GM21786 (cell line): Measurements from ENCODE around the gene OR12D3.
"Not testable (repeated sequence)": the region's sequence is repeated elsewhere in the genome, so short reads cannot be mapped to it uniquely, and the experiment has no call there.

ENCODE experiments used
- ATAC-seq: cut with Tn5 transposase; IDR thresholded peaks from one replicate; pipeline ENCODE4 v1.9.1; 2021; ENCODE audit not compliant: unreplicated experiment

OR12D3 gene

GRCh38 chr6:29375191-29375590, at the start of gene OR12D3:
OR12D3 (minus strand) TSS chr6:29375291; CDS start chr6:29375287, 4 bp downstream.
- no peak for ATAC-seq

DNA sequence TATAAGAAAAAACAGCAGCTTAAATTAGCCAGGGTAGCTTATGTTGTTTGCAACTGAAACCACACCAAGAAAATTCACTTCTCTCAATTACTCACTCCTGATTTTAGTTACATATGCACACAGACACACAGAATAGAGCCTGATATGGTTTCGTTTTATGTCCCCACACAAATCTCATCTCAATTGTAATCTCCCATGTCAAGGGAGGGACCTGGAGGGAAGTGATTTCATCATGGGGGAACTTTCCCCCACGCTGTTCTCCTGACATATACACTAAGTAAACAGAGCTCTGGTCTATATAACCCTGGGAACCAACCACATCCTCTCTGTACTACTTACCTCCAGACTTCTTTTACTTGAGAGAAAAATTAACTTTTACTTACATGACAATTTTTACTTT, 49.5 kb upstream of the OR12D3 start:
- ATAC-seq, result no peak

- ATAC-seq, result no peak
Measured at GRCh38 chr6:29424168-29424567, 49.1 kb upstream of the OR12D3 start.

- ATAC-seq, result no peak
Measured at GRCh38 chr6:29419516-29419915, 44.4 kb upstream of the OR12D3 start.

- no peak for ATAC-seq
Measured at GRCh38 chr6:29414588-29414987, 39.5 kb upstream of the OR12D3 start, which contains the start of gene OR12D1. OR12D1 (plus strand) TSS chr6:29414928.

GRCh38 chr6:29403801-29404200, 28.7 kb upstream of the OR12D3 start:
- no peak for ATAC-seq

DNA sequence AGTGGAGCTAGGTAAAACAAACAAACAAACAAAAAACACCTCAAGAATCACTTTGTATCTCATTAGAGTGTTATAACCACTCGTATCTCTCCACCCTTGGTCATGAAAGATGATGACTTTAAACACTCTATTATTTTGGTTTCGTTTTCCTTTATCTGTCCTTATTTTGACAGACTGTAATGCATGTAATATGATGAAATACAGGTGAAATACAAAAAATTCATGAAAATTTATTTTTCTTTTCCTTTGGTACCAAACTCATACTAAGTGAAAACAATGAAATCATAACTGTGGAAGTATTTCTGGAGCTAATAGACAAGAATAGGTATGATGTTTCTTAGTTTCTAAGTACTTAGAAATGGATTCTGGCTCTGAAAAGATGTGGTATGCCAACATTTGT, 24.4 kb upstream of the OR12D3 start:
- no peak for ATAC-seq

- no peak for ATAC-seq
Measured at GRCh38 chr6:29395331-29395730, 20.2 kb upstream of the OR12D3 start, which contains the start of gene OR12D2. OR12D2 (plus strand) TSS chr6:29395631; CDS start chr6:29396700, 1,069 bp downstream.

- ATAC-seq, result no peak
Measured at GRCh38 chr6:29388533-29388932, 13.4 kb upstream of the OR12D3 start.

GRCh38 chr6:29376003-29376402, 912 bp upstream of the OR12D3 start:
- no peak for ATAC-seq

DNA sequence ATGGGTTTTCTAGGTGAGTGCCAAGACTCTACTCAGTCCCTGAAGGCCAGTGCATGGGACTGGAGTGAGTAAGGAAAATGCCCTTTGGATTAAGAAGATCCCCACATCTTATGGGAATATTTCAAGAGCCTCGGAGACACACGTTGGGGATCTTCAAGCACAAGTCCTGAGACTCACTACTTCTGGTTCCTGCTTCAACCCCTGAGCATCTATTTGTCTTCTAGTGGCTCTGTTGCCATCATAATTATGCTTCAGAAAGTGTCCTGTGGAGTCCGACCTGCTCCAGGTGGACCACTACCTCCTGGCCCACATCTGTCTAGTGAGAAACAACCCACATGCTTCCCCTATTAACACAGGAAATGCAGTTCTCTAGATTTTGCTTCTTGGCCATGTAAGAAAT, 6.3 kb downstream of the OR12D3 start, which contains the start of gene OR5V1:
Gene OR5V1 (minus strand): TSS at position 101 of the 400 bp plus-strand sequence. CDS start 12,670 bp downstream, outside the sequence.
- ATAC-seq, result no peak

DNA sequence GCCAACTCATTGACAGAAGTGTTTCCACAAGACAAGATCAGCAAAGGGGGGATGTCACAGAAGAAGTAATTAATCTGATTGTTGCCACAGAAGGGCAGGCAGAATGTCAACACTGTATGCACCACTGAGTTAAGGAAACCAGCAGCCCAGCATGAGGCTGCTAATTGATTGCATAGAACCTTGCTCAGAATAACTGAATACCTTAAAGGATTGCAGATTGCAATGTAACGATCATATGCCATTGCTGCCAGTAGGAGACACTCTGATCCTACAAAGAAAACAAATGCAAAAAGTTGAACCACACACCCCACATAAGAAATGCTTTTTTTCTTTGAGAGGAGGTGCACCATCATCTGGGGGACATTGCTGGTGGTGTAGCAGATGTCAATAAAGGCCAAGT, 19.5 kb downstream of the OR12D3 start:
- no peak for ATAC-seq

DNA sequence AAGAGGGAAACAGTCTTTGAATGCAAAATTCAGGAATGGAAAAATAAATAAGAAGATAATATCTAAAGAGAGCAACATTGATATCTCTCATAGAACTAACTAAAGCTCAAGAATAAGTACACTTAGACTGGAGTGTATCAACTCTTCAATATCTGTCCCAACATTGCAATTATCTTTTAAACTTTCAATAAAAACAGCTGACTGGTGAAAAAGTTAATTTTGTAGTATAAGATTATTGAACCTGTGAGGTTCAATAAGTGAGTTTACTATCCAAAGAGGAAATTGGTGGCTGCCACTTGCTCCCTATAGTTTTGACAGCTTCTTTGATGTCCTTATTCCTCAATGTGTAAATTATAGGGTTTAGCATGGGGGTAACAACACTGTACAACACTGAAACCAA, 20.1 kb downstream of the OR12D3 start:
- no peak for ATAC-seq

GRCh38 chr6:29349348-29349747, 25.7 kb downstream of the OR12D3 start:
- not testable (repeated sequence) for ATAC-seq

- ATAC-seq, result no peak
Measured at GRCh38 chr6:29345380-29345779, 29.7 kb downstream of the OR12D3 start.

GRCh38 chr6:29336269-29336668, 38.8 kb downstream of the OR12D3 start:
- ATAC-seq, result no peak

DNA sequence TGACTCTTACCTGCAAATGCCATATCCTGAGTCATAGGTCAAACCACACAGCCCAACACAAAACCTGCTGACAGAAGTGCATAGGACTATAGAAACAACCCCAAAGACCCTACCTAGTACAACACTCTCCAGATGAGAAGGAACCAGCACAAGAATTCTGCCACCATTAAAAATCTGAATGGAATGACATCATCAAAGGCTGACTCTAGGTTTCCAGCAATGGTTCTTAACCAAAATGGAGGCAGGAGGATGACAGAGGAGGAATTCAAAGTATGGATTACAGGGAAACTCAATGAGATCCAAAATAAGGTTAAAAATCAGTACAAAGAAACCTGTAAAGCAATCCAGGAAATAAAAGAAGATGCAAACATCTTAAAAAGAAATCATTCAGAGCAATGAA, 42.4 kb downstream of the OR12D3 start:
- ATAC-seq, result no peak

GRCh38 chr6:29325777-29326176, 49.3 kb downstream of the OR12D3 start:
- ATAC-seq, result no peak
